A673 (cell line): Measurements from ENCODE around the gene LRRC42. TPM values are rescaled to one million over a fixed set of nuclear protein-coding genes. Genes with fewer than 3 reads are reported as not detected.
A peak's percentile ranks its signal among the peaks of the same experiment; 100 is the strongest.

Source experiments
- BruUV-seq: library from RNA; stranded (reverse); fragments of 400-500 nt; replicated peaks from 2 replicates; lab custom pipeline; 2021; lab: Mats Ljungman, UMichigan
- CTCF ChIA-PET: fragments of 300-600 bp; sonication (Branson Sonifier 250); formaldehyde crosslinking; loops from one replicate; lab custom pipeline; 2022; ENCODE audit warnings: antibody characterized with exemption; lab: Charles Lee
- POLR2A ChIA-PET: fragments of 300-600 bp; sonication (Branson Sonifier 250); formaldehyde crosslinking; loops from one replicate; lab custom pipeline; 2022; ENCODE audit warnings: antibody characterized with exemption; ENCODE audit not compliant: low non-redundant PET; lab: Charles Lee
- DNase-seq: peaks from one replicate; pipeline ENCODE4 v3.0.0-alpha.2; 2015; ENCODE audit warnings: low spot score
- H3K27ac ChIP-seq: fragments of 200-600 bp; sonication (generic); 2 replicates; pipeline ENCODE4 v1.5.1; 2016; ENCODE audit warnings: mixed run types, low read depth, mild to moderate bottlenecking, mixed read lengths, antibody characterized with exemption, low read length; ENCODE audit not compliant: poor library complexity, severe bottlenecking
- H3K27me3 ChIP-seq: fragments of 200-600 bp; sonication (generic); replicated peaks from 2 replicates; pipeline ENCODE4 v1.6.1; 2017; ENCODE audit warnings: mixed run types, low read depth, mild to moderate bottlenecking, mixed read lengths, antibody characterized with exemption, low read length; ENCODE audit not compliant: insufficient read depth, poor library complexity
- H3K36me3 ChIP-seq: fragments of 200-600 bp; sonication (generic); 2 replicates; pipeline ENCODE4 v1.6.1; 2016; ENCODE audit warnings: mixed run types, mild to moderate bottlenecking, mixed read lengths, antibody characterized with exemption, low read length; ENCODE audit not compliant: insufficient read depth, poor library complexity, severe bottlenecking
- H3K4me1 ChIP-seq: fragments of 200-600 bp; sonication (generic); 2 replicates; pipeline ENCODE4 v1.6.1; 2017; ENCODE audit warnings: mixed run types, mild to moderate bottlenecking, mixed read lengths, antibody characterized with exemption, low read length; ENCODE audit not compliant: insufficient read depth, poor library complexity, severe bottlenecking
- H3K4me3 ChIP-seq: fragments of 200-600 bp; sonication (generic); 2 replicates; pipeline ENCODE4 v1.5.1; 2016; ENCODE audit warnings: low read depth, mixed run types, mild to moderate bottlenecking, mixed read lengths, low read length; ENCODE audit not compliant: poor library complexity, severe bottlenecking
- H3K9me3 ChIP-seq: fragments of 200-600 bp; sonication (generic); 2 replicates; pipeline ENCODE4 v1.6.1; 2016; ENCODE audit warnings: mixed run types, low read depth, mild to moderate bottlenecking, mixed read lengths, antibody characterized with exemption, low read length; ENCODE audit not compliant: poor library complexity, severe bottlenecking
- EZH2 ChIP-seq: fragments of 200-600 bp; sonication (generic); IDR thresholded peaks from 2 replicates; pipeline ENCODE4 v1.6.1; 2017; ENCODE audit warnings: borderline replicate concordance, low read depth, mild to moderate bottlenecking, mixed read lengths, antibody characterized with exemption, low read length; ENCODE audit not compliant: poor library complexity, severe bottlenecking
- intact Hi-C: fragments of 100-400 bp; cut with micrococcal nuclease; formaldehyde crosslinking; loops from one replicate; pipeline ENCODE4 v1.10.0; 2022; ENCODE audit not compliant: unreplicated experiment
- total RNA-seq: library from RNA; stranded (reverse); gene quantifications from 2 replicates; pipeline ENCODE4 v1.2.3, GENCODE V29; 2021
- TF ChIP-seq, protein P1 (sequence below): fragments of 300-800, 200-600 bp; sonication (generic); conservative IDR thresholded peaks from 2 replicates; pipeline ENCODE4 v1.5.1; 2017; ENCODE audit warnings: low read depth, mild to moderate bottlenecking, antibody characterized with exemption, low read length, moderate library complexity, mixed read lengths

LRRC42 gene
- total RNA-seq, 1 experiment from 2014 or later: 25.8 TPM

DNA sequence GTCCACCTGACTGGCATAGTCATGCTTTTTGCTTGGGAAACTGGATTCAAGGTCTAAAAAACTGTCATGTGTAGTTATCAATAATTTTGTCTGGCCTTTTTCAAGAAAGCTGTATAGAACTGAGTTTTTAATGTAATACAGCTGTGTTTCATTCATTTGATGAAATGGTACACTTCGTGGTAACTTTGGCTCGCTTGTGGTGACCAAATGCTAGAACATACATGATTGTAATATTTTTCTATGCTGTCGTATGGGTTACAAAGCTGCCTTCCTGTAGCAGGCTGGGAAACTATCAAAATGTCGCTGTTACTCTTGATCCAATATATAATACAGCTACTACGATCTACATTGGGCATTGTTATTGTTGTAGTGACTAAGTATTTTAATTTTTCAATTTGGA is 2.1 kb downstream of the LRRC42 start:
- intact Hi-C loops: loop anchor here (5.0 kb wide), 1 partner anchor 71 kb away; no protein-coding TSS in a partner anchor
- POLR2A ChIA-PET: no interaction called here
- Histone ChIP-seq H3K4me1 (peaks cover 4% of the 10 kb centered on the region), H3K36me3 (peaks cover 6% of the 10 kb centered on the region), H3K4me3 (no peak overlapping the region), H3K27me3 (no peaks in the 10 kb centered on the region), H3K27ac (no peak overlapping the region), H3K9me3 (no peaks in the 10 kb centered on the region)
- no peak for TF ChIP-seq EZH2
- TF ChIP-seq, protein P1, sequence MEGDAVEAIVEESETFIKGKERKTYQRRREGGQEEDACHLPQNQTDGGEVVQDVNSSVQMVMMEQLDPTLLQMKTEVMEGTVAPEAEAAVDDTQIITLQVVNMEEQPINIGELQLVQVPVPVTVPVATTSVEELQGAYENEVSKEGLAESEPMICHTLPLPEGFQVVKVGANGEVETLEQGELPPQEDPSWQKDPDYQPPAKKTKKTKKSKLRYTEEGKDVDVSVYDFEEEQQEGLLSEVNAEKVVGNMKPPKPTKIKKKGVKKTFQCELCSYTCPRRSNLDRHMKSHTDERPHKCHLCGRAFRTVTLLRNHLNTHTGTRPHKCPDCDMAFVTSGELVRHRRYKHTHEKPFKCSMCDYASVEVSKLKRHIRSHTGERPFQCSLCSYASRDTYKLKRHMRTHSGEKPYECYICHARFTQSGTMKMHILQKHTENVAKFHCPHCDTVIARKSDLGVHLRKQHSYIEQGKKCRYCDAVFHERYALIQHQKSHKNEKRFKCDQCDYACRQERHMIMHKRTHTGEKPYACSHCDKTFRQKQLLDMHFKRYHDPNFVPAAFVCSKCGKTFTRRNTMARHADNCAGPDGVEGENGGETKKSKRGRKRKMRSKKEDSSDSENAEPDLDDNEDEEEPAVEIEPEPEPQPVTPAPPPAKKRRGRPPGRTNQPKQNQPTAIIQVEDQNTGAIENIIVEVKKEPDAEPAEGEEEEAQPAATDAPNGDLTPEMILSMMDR: no peak
- DNase-seq: no peak
- CTCF ChIA-PET: interaction anchor here (1.2 to 1.8 kb wide), 2 partner anchors 32 to 88 kb away, joined by 3 to 5 read pairs; no protein-coding TSS in a partner anchor
- BruUV-seq: no TSS peak

DNA sequence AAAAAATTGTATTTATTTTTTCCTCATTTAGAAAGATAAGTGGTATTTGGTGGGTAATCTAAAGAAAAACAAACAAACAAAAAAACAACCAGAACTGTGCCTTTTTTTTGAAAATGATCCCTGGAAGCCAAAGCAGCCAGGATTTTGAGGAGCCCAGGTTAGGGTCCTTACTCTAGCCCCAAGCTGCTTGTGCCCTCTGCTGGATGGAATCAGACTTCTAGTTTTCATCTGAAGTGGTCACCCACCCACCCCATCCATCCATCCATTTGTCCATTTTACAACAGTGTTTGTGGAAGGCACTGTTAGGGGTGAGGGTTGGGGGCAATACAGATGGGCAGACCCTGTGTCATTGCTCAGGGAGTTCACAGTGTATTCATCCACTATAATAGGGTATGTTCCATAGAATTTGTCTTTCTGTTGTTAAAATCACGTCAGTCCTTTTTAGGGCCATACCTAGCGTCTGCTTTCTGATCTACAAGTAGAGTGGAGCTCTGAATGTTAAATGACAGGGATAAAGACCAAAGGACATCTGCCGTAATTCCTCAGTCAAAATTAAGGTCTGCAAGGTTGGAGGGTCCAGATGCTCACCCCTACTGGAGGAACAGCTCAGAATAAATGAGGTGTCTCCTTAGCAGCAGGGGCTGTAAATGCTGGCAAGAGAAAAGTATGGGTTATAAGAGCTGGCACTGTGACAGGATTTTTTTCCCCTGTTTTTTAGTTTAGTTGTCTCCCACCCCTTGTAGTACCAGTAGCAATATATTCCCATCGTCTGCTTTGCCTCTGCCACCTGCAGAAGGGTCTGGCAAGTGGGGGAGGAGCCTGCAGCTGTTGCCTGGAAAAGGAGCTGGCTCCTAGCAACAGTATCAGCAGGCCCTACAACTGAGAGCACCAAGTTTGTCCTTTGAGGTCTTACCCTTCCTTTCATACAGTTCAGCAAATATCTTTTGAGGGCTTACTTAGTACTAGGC is 3.2 kb downstream of the LRRC42 start:
- no peak for TF ChIP-seq EZH2
- TF ChIP-seq, protein P1: peak; percentile 51
- peaks cover 9% of the 10 kb centered on the region for H3K36me3 ChIP-seq
- H3K9me3 ChIP-seq: no peaks in the 10 kb centered on the region
- ChIA-PET POLR2A (interaction anchor here (0.5 kb wide), 1 partner anchor 80 kb away, joined by 7 read pairs; no protein-coding TSS in a partner anchor), CTCF (interaction anchor here (1.8 kb wide), 1 partner anchor 89 kb away, joined by 5 read pairs; no protein-coding TSS in a partner anchor)
- no TSS peak for BruUV-seq
- H3K4me1 ChIP-seq: peaks cover 4% of the 10 kb centered on the region
- no peak overlapping the region for H3K27ac ChIP-seq
- intact Hi-C loops: loop anchor here (1.0 to 5.0 kb wide), 2 partner anchors 72 to 88 kb away; no protein-coding TSS in a partner anchor
- H3K27me3 ChIP-seq: no peaks in the 10 kb centered on the region
- no peak overlapping the region for H3K4me3 ChIP-seq
- peak; percentile 31 for DNase-seq

DNA sequence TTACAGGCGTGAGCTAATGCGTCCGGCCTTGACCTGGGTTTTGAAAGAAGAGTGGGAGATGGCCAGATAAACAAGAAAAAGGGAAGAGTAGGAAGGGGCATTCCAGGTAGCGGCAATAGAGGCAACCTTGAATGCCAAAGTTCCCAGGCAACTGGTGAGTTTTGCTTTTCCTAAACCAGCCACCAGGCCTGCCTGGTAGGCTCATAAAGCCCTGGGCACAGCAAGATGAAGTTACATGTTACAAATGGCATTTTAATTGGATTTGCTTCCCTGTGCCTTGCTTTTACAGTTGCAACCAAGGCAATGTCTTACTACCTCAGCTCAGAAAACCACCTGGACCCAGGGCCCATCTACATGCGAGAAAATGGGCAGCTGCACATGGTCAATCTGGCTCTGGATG is 5.5 kb downstream of the LRRC42 start:
- no peak overlapping the region for H3K27ac ChIP-seq
- no peak for TF ChIP-seq EZH2
- TF ChIP-seq, protein P1: no peak
- ChIA-PET CTCF (no interaction called here), POLR2A (no interaction called here)
- H3K27me3 ChIP-seq: no peaks in the 10 kb centered on the region
- no peaks in the 10 kb centered on the region for H3K9me3 ChIP-seq
- intact Hi-C loops: no loop called here
- no peak overlapping the region for H3K4me3 ChIP-seq
- DNase-seq: no peak
- no TSS peak for BruUV-seq
- H3K4me1 ChIP-seq: peaks cover 4% of the 10 kb centered on the region
- peaks cover 9% of the 10 kb centered on the region for H3K36me3 ChIP-seq
